Uterus (tissue), 2 donors: ENCODE results near the gene TGFB1.

Experiments
- CTCF ChIP-seq, 4 experiments: fragments of 200-600 bp in 2 of 4; fragments of 450-650 bp in 2 of 4; sonication (generic) in 2 of 4; IDR thresholded peaks; one replicate each; pipeline ENCODE4 v1.5.1; 2016 to 2019; ENCODE audit warnings: antibody characterized with exemption in 4 of 4, mild to moderate bottlenecking in 2 of 4, moderate library complexity in 1 of 4
- POLR2A ChIP-seq, 2 donors: fragments of 450-650 bp; IDR thresholded peaks; one replicate each; pipeline ENCODE4 v1.6.1; 2016; ENCODE audit warnings: antibody characterized with exemption in 2 of 2, mild to moderate bottlenecking in 1 of 2, moderate library complexity in 1 of 2

DNA sequence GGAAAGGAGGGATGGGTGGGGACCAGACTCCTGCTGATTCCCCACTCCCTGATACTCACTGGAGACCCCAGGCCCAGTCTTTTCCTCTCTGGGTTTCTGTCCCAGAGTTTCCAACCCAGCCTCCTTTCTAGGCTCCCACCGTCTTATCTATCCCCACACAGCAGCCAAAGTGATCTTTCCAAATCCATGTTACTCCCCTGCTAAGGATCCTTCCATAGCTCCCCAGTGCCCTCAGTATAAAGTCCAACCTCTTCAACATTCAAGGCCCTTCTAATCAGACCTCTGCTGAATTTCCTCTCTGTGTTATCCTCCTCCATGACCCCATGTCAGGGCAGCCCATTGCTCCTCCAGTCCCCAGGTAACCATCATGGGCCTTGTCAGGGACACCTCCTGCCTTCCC lies 1.3 kb upstream of the TGFB1 start:
- TF ChIP-seq CTCF (IDR thresholded peaks at IDR 0.05), result no peak
- no peak for TF ChIP-seq POLR2A (IDR thresholded peaks at IDR 0.05)
